OCI-LY3 (cell line): Measurements from ENCODE around the gene KCNIP4.
A peak's percentile ranks its signal among the peaks of the same experiment; 100 is the strongest.

Experiments used
- H2AFZ ChIP-seq: fragments of 200-600, 300-600 bp; shearing (Covaris generic); 2 replicates; pipeline ENCODE4 v1.6.0; 2014; ENCODE audit warnings: antibody characterized with exemption, low read depth, low read length
- H3K27ac ChIP-seq: fragments of 200-600, 300-600 bp; sonication (generic); 2 replicates; pipeline ENCODE4 v1.5.1; 2014; ENCODE audit warnings: mild to moderate bottlenecking, low read length, moderate library complexity, mixed read lengths
- H3K27me3 ChIP-seq: fragments of 200-600, 300-600 bp; sonication (generic); 2 replicates; pipeline ENCODE4 v1.6.1; 2014; ENCODE audit warnings: low read depth, low read length, mixed read lengths
- H3K36me3 ChIP-seq: fragments of 200-600, 300-600 bp; sonication (generic); replicated peaks from 2 replicates; pipeline ENCODE3; 2014; ENCODE audit warnings: low read depth, low read length, mixed read lengths
- H3K4me1 ChIP-seq: fragments of 300-600, 200-600 bp; sonication (generic); 2 replicates; pipeline ENCODE4 v1.6.1; 2014; ENCODE audit warnings: low read length, mixed read lengths
- H3K4me2 ChIP-seq: fragments of 200-600, 300-600 bp; sonication (generic); 2 replicates; pipeline ENCODE4 v1.6.1; 2014; ENCODE audit warnings: low read length, mixed read lengths
- H3K4me3 ChIP-seq: fragments of 300-600, 200-600 bp; sonication (generic); 2 replicates; pipeline ENCODE4 v1.5.1; 2014; ENCODE audit warnings: antibody characterized with exemption, mild to moderate bottlenecking, low read length, moderate library complexity
- H3K79me2 ChIP-seq: fragments of 300-600, 200-600 bp; shearing (Covaris generic); 2 replicates; pipeline ENCODE4 v1.6.1; 2014; ENCODE audit warnings: mild to moderate bottlenecking, low read length, mixed read lengths
- H3K9ac ChIP-seq: fragments of 300-600, 200-600 bp; shearing (Covaris generic); 2 replicates; pipeline ENCODE4 v1.6.0; 2014; ENCODE audit warnings: mild to moderate bottlenecking, low read length, moderate library complexity
- H3K9me3 ChIP-seq: fragments of 200-600, 300-600 bp; shearing (Covaris generic); 2 replicates; pipeline ENCODE4 v1.6.1; 2014; ENCODE audit warnings: low read length, mixed read lengths; ENCODE audit not compliant: insufficient read depth
- H4K20me1 ChIP-seq: fragments of 200-600, 300-600 bp; sonication (generic); 2 replicates; pipeline ENCODE4 v1.6.1; 2016; ENCODE audit warnings: low read length, mixed read lengths; ENCODE audit not compliant: insufficient read depth
- CTCF ChIP-seq: fragments of 200-600, 300-600 bp; sonication (generic); IDR thresholded peaks from 2 replicates; pipeline ENCODE4 v1.5.1; 2014; ENCODE audit warnings: antibody characterized with exemption, low read length, low read depth
- EZH2phosphoT487 ChIP-seq: fragments of 200-600 bp; shearing (Covaris generic); IDR thresholded peaks from 2 replicates; pipeline ENCODE4 v1.6.1; 2018; ENCODE audit warnings: antibody characterized with exemption, mixed run types, low read depth

The KCNIP4 gene

GRCh38 chr4:21474195-21474594, 474.4 kb downstream of the KCNIP4 start:
- no peaks in the 10 kb centered on the region for H3K9me3 ChIP-seq
- TF ChIP-seq EZH2phosphoT487 (no peak), CTCF (no peak)
- H3K79me2 ChIP-seq, result no peaks in the 10 kb centered on the region
- no peak overlapping the region for H3K27ac ChIP-seq
- H4K20me1 ChIP-seq, result no peaks in the 10 kb centered on the region
- H3K36me3 ChIP-seq, result no peaks in the 10 kb centered on the region
- no peak overlapping the region for H3K9ac ChIP-seq
- H2AFZ ChIP-seq, result no peak overlapping the region
- H3K4me3 ChIP-seq, result no peak overlapping the region
- no peaks in the 10 kb centered on the region for H3K4me1 ChIP-seq
- no peaks in the 10 kb centered on the region for H3K27me3 ChIP-seq
- no peak overlapping the region for H3K4me2 ChIP-seq

- Histone ChIP-seq H4K20me1 (no peaks in the 10 kb centered on the region), H3K4me1 (no peaks in the 10 kb centered on the region), H3K9ac (no peak overlapping the region), H3K9me3 (no peaks in the 10 kb centered on the region; the same call in 1 of the 2 replicates), H3K4me2 (no peak overlapping the region), H3K79me2 (no peaks in the 10 kb centered on the region), H2AFZ (no peak overlapping the region), H3K27ac (no peak overlapping the region), H3K27me3 (no peaks in the 10 kb centered on the region), H3K4me3 (no peak overlapping the region), H3K36me3 (no peaks in the 10 kb centered on the region)
- TF ChIP-seq CTCF (no peak), EZH2phosphoT487 (no peak)
These were observed 478.0 kb downstream of the KCNIP4 start for GRCh38 chr4:21470535-21470934.

GRCh38 chr4:21469438-21470300, 478.9 kb downstream of the KCNIP4 start:
- Histone ChIP-seq H3K79me2 (no peaks in the 10 kb centered on the region), H2AFZ (no peak overlapping the region), H4K20me1 (no peaks in the 10 kb centered on the region), H3K4me1 (no peaks in the 10 kb centered on the region), H3K36me3 (no peaks in the 10 kb centered on the region), H3K4me3 (no peak overlapping the region), H3K4me2 (no peak overlapping the region), H3K9me3 (no peaks in the 10 kb centered on the region; the same call in 1 of the 2 replicates), H3K9ac (no peak overlapping the region), H3K27ac (no peak overlapping the region), H3K27me3 (no peaks in the 10 kb centered on the region)
- TF ChIP-seq EZH2phosphoT487, result no peak
- TF ChIP-seq CTCF, result peak; percentile 58

GRCh38 chr4:21467551-21467950, 481.0 kb downstream of the KCNIP4 start:
- no peak overlapping the region for H3K4me3 ChIP-seq
- H4K20me1 ChIP-seq, result no peaks in the 10 kb centered on the region
- no peaks in the 10 kb centered on the region for H3K36me3 ChIP-seq
- no peaks in the 10 kb centered on the region for H3K4me1 ChIP-seq
- no peaks in the 10 kb centered on the region; the same call in 1 of the 2 replicates for H3K9me3 ChIP-seq
- no peaks in the 10 kb centered on the region for H3K79me2 ChIP-seq
- H3K27ac ChIP-seq, result no peak overlapping the region
- no peak for TF ChIP-seq EZH2phosphoT487
- no peak for TF ChIP-seq CTCF
- no peak overlapping the region for H3K4me2 ChIP-seq
- no peaks in the 10 kb centered on the region for H3K27me3 ChIP-seq
- H2AFZ ChIP-seq, result no peak overlapping the region
- H3K9ac ChIP-seq, result no peak overlapping the region
